SU-DHL-6 (cell line): ENCODE results near the gene ST3GAL5.

Experiments used
- H2AFZ ChIP-seq: fragments of 200-600 bp; sonication (generic); 2 replicates; pipeline ENCODE4 v1.6.1; 2014; ENCODE audit warnings: low read depth, mild to moderate bottlenecking, moderate library complexity, mixed read lengths, antibody characterized with exemption, low read length; ENCODE audit not compliant: severe bottlenecking
- H3F3A ChIP-seq: fragments of 200-600 bp; shearing (Covaris generic); 2 replicates; pipeline ENCODE4 v1.6.0; 2016; ENCODE audit warnings: antibody characterized with exemption, mild to moderate bottlenecking; ENCODE audit not compliant: insufficient read depth
- H3K27ac ChIP-seq: fragments of 200-600 bp; sonication (generic); 2 replicates; pipeline ENCODE4 v1.5.1; 2016; ENCODE audit warnings: low read depth, mild to moderate bottlenecking, low read length, moderate library complexity, mixed read lengths
- H3K27me3 ChIP-seq: fragments of 200-600 bp; sonication (generic), shearing (Covaris generic); 2 replicates; pipeline ENCODE4 v1.6.0; 2014; ENCODE audit warnings: mild to moderate bottlenecking, low read length
- H3K36me3 ChIP-seq: fragments of 200-600 bp; sonication (generic); 2 replicates; pipeline ENCODE4 v1.6.1; 2014; ENCODE audit warnings: mild to moderate bottlenecking, low read length, mixed read lengths
- H3K4me2 ChIP-seq: fragments of 300-600, 200-600 bp; shearing (Covaris generic), sonication (generic); 2 replicates; pipeline ENCODE4 v1.6.0; 2014; ENCODE audit warnings: low read length, low read depth, mild to moderate bottlenecking; ENCODE audit not compliant: poor library complexity, severe bottlenecking
- H3K4me3 ChIP-seq: fragments of 200-600 bp; sonication (generic); 2 replicates; pipeline ENCODE4 v1.5.1; 2014; ENCODE audit warnings: antibody characterized with exemption, low read length, mild to moderate bottlenecking, mixed read lengths; ENCODE audit not compliant: insufficient read depth, poor library complexity, severe bottlenecking
- H3K79me2 ChIP-seq: fragments of 200-600 bp; sonication (generic); 2 replicates; pipeline ENCODE4 v1.6.1; 2014; ENCODE audit warnings: mild to moderate bottlenecking, low read length, moderate library complexity; ENCODE audit not compliant: insufficient read depth
- H3K9ac ChIP-seq: fragments of 200-600 bp; sonication (generic); 2 replicates; pipeline ENCODE4 v1.7.0; 2014; ENCODE audit warnings: mild to moderate bottlenecking, low read length
- H3K9me2 ChIP-seq: fragments of 200-600 bp; sonication (generic); replicated peaks from 2 replicates; pipeline ENCODE4 v1.6.1; 2014; ENCODE audit warnings: low read length; ENCODE audit not compliant: insufficient read depth
- H3K9me3 ChIP-seq: fragments of 200-600 bp; sonication (generic); 2 replicates; pipeline ENCODE4 v1.6.1; 2014; ENCODE audit warnings: low read length, mixed read lengths; ENCODE audit not compliant: insufficient read depth
- H4K20me1 ChIP-seq: fragments of 200-600 bp; sonication (generic); 2 replicates; pipeline ENCODE4 v1.6.1; 2014; ENCODE audit warnings: low read depth, mild to moderate bottlenecking, antibody characterized with exemption, low read length, moderate library complexity, mixed read lengths
- CTCF ChIP-seq: fragments of 200-600 bp; sonication (generic); IDR thresholded peaks from one replicate; pipeline ENCODE4 v1.5.1; 2017; ENCODE audit warnings: antibody characterized with exemption, mild to moderate bottlenecking, low read length, moderate library complexity; ENCODE audit not compliant: insufficient read depth, poor library complexity, severe bottlenecking
- EZH2phosphoT487 ChIP-seq: fragments of 200-600 bp; sonication (generic), shearing (Covaris generic); conservative IDR thresholded peaks from 2 replicates; pipeline ENCODE4 v1.6.1; 2018; ENCODE audit warnings: mild to moderate bottlenecking, antibody characterized with exemption, low read length, moderate library complexity, mixed read lengths

Gene ST3GAL5

GRCh38 chr2:85914922-85915321, 26.1 kb upstream of the ST3GAL5 start:
- H3K4me3 ChIP-seq = no peak overlapping the region
- no peaks in the 10 kb centered on the region for H3K36me3 ChIP-seq
- H3K79me2 ChIP-seq = no peaks in the 10 kb centered on the region
- H3F3A ChIP-seq = no peaks in the 10 kb centered on the region
- H2AFZ ChIP-seq = no peak overlapping the region
- H3K27ac ChIP-seq = no peak overlapping the region
- no peaks in the 10 kb centered on the region for H4K20me1 ChIP-seq
- no peak overlapping the region for H3K9ac ChIP-seq
- H3K27me3 ChIP-seq = no peaks in the 10 kb centered on the region
- no peak overlapping the region for H3K4me2 ChIP-seq
- H3K9me2 ChIP-seq = no peaks in the 10 kb centered on the region
- H3K9me3 ChIP-seq = no peaks in the 10 kb centered on the region
- TF ChIP-seq EZH2phosphoT487 (no peak), CTCF (no peak)

DNA sequence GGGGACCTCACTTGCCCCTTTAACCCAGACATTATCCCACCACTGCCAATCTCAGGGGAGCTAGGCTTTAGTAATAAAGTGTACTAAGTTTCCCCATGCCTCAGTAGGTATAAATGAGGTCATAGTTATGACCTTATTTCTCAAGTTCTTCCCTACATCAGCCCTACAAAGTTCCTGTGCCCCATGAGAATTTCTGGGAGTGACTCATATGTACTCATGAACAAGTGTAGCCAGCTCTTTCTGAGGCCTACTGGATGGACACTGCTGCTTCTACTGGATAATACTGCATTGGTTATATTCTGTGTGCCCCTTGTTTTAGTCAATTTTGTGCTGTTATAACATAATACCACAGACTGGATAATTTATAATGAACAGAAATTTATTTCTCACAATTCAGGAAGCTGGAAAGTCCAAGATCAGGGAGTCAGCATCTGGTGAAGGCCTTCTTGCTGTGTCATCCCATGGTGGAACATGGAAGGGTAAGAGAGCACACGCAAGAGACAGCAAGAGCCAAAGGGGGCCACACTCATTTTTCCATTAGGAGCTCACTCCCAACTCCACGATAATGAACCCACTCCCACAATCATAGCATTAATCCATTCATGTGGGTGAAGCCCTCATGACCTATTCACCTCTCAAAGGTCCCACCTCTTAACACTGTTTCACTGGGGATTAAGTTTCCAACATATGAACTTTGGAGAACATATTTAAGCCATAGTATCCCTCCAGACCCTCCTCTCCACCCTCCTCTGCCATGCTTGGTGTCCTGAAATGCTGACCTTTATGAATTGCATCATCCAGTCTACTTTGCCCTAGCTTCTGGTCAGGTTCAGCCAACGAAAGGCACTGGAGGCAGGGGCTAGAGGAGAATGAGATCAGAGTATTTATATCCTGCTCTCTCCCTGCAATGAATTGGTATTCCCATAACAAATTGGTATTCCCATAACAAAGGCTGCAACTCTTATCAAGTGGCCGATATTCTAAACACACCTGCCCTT, 25.4 kb upstream of the ST3GAL5 start:
- H3K9ac ChIP-seq = no peak overlapping the region
- no peaks in the 10 kb centered on the region for H3K9me3 ChIP-seq
- H3K4me3 ChIP-seq = no peak overlapping the region
- H4K20me1 ChIP-seq = no peaks in the 10 kb centered on the region
- H3K27me3 ChIP-seq = no peaks in the 10 kb centered on the region
- H3K4me2 ChIP-seq = no peak overlapping the region
- H3K36me3 ChIP-seq = no peaks in the 10 kb centered on the region
- no peak for TF ChIP-seq CTCF
- TF ChIP-seq EZH2phosphoT487 = no peak
- no peaks in the 10 kb centered on the region for H3K9me2 ChIP-seq
- no peak overlapping the region for H3K27ac ChIP-seq
- H3F3A ChIP-seq = no peaks in the 10 kb centered on the region
- no peaks in the 10 kb centered on the region for H3K79me2 ChIP-seq
- H2AFZ ChIP-seq = no peak overlapping the region

- Histone ChIP-seq H3K27me3 (no peaks in the 10 kb centered on the region), H3K27ac (no peak overlapping the region), H3K36me3 (no peaks in the 10 kb centered on the region), H4K20me1 (no peaks in the 10 kb centered on the region), H3K9me2 (no peaks in the 10 kb centered on the region), H3F3A (no peaks in the 10 kb centered on the region), H3K4me3 (no peak overlapping the region), H3K4me2 (no peak overlapping the region), H3K9me3 (no peaks in the 10 kb centered on the region), H3K9ac (no peak overlapping the region), H3K79me2 (no peaks in the 10 kb centered on the region), H2AFZ (no peak overlapping the region)
- no peak for TF ChIP-seq CTCF
- TF ChIP-seq EZH2phosphoT487 = no peak
These were observed 23.3 kb upstream of the ST3GAL5 start for GRCh38 chr2:85911814-85912692.
